Sigmoid colon (tissue), 7 donors: ENCODE data around the gene KLRD1. TPM values are rescaled to one million over a fixed set of nuclear protein-coding genes. Genes with fewer than 3 reads are reported as not detected.
"Not testable (repeated sequence)": the region's sequence is repeated elsewhere in the genome, so short reads cannot be mapped to it uniquely, and the experiment has no call there.

Experiments used
- DNase-seq: peaks from one replicate; pipeline ENCODE4 v3.0.0-alpha.2; 2019
- H3K27ac ChIP-seq, 4 donors: fragments of 200-600 bp; sonication (generic); one replicate each; pipeline ENCODE4 v1.5.1; 2016 to 2019; ENCODE audit warnings: mild to moderate bottlenecking in 1 of 4
- H3K27me3 ChIP-seq, 3 donors: fragments of 200-600 bp; sonication (generic); one replicate each; pipeline ENCODE4 v1.5.1; 2019; ENCODE audit warnings: mild to moderate bottlenecking in 1 of 3
- H3K36me3 ChIP-seq, 4 donors: fragments of 200-600 bp; sonication (generic); one replicate each; pipeline ENCODE4 v1.5.1; 2016 to 2019
- H3K4me1 ChIP-seq, 4 donors: fragments of 200-600 bp; sonication (generic); one replicate each; pipeline ENCODE4 v1.5.1; 2017 to 2019
- H3K4me3 ChIP-seq, 4 donors: fragments of 200-600 bp; sonication (generic); one replicate each; pipeline ENCODE4 v1.5.1; 2017 to 2019; ENCODE audit warnings: mild to moderate bottlenecking in 2 of 4, moderate library complexity in 1 of 4
- H3K9me3 ChIP-seq, 4 donors: fragments of 200-600 bp in 3 of 4; sonication (generic) in 3 of 4; one replicate each; pipeline versions ENCODE4 v1.5.1 to v1.6.1; 2013 to 2019
- EP300 ChIP-seq, 4 donors: sonication (generic); formaldehyde crosslinking; IDR thresholded peaks; one replicate each; pipeline ENCODE4 v1.6.1; 2017; ENCODE audit warnings: antibody characterized with exemption in 4 of 4
- POLR2A ChIP-seq, 2 donors: fragments of 450-650 bp; IDR thresholded peaks; one replicate each; pipeline ENCODE4 v1.6.1; 2016; ENCODE audit warnings: antibody characterized with exemption in 2 of 2, mild to moderate bottlenecking in 2 of 2, moderate library complexity in 2 of 2
- POLR2AphosphoS5 ChIP-seq, 4 donors: sonication (generic); formaldehyde crosslinking; IDR thresholded peaks; one replicate each; pipeline ENCODE4 v1.6.1; 2017; ENCODE audit warnings: antibody characterized with exemption in 4 of 4
- WGBS, 2 donors: extraction: QIAGEN DNeasy Blood & Tissue Kit; methylation state at CpG; one replicate each; pipeline ENCODE4 v1.1.7; 2013; 5-methylcytosine and 5-hydroxymethylcytosine counted together
- intact Hi-C: fragments of 100-400 bp; cut with DNase I; formaldehyde crosslinking; loops from one replicate; pipeline ENCODE4 v1.15.1; 2023
- polyA plus RNA-seq, 3 donors: library from polyadenylated mRNA; stranded (reverse); fragments of 200-250 nt; gene quantifications; one replicate each; pipeline ENCODE4 v1.2.3, GENCODE V29; 2013
- total RNA-seq, 4 donors: library from RNA; depleted of rRNA; stranded (reverse); fragments of >200 nt; gene quantifications; one replicate each; pipeline ENCODE4 v1.1.0, GENCODE V29; 2016
- TF ChIP-seq, protein P1 (sequence below), 4 experiments: fragments of 450-650 bp in 3 of 4; fragments of 200-600 bp in 1 of 4; IDR thresholded peaks; one replicate each; pipeline ENCODE4 v1.5.1; 2016 to 2019; ENCODE audit warnings: antibody characterized with exemption in 4 of 4, mild to moderate bottlenecking in 3 of 4, moderate library complexity in 2 of 4
- donor health status: healthy with polysubstance abuse.
- donor health status: Bipolar disorder and iron deficiency.
- donor health status: healthy.

The KLRD1 gene
- total and polyA plus RNA-seq, 7 donors, result 0.54 to 3.6 (median 1.2) TPM; not detected in 1

DNA sequence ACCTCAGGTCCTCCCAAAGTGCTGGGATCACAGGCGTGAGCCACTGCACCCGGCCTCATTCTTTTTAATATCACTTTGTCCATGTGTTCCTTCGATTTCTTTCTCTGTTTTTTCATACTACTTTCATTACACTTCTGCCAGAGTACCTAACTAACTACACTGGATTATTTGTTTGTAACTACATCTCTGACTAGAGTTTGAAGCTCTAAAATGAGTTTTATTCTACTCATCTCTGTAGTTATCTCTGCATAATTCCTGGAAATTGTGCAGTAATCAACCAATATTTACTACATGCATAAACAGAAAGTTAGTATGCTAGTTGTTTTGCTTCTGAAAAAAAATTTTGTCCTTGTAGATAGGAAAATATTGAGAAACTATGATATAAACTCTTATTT, 67.0 kb downstream of the KLRD1 start:
- H3K4me3 ChIP-seq, result no peak overlapping the region
- 90 to 97% methylated on average over 3 of the region's 3 CpGs for WGBS, 2 donors
- TF ChIP-seq, protein P1, sequence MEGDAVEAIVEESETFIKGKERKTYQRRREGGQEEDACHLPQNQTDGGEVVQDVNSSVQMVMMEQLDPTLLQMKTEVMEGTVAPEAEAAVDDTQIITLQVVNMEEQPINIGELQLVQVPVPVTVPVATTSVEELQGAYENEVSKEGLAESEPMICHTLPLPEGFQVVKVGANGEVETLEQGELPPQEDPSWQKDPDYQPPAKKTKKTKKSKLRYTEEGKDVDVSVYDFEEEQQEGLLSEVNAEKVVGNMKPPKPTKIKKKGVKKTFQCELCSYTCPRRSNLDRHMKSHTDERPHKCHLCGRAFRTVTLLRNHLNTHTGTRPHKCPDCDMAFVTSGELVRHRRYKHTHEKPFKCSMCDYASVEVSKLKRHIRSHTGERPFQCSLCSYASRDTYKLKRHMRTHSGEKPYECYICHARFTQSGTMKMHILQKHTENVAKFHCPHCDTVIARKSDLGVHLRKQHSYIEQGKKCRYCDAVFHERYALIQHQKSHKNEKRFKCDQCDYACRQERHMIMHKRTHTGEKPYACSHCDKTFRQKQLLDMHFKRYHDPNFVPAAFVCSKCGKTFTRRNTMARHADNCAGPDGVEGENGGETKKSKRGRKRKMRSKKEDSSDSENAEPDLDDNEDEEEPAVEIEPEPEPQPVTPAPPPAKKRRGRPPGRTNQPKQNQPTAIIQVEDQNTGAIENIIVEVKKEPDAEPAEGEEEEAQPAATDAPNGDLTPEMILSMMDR (IDR thresholded peaks at IDR 0.05), result no peak
- TF ChIP-seq EP300 (IDR thresholded peaks at IDR 0.05) (no peak), POLR2AphosphoS5 (IDR thresholded peaks at IDR 0.05) (no peak), POLR2A (IDR thresholded peaks at IDR 0.05) (no peak)
- no peaks in the 10 kb centered on the region for H3K27me3 ChIP-seq
- H3K36me3 ChIP-seq, result no peaks in the 10 kb centered on the region
- no peak for DNase-seq
- no peak overlapping the region for H3K27ac ChIP-seq
- intact Hi-C loops, result no loop called here
- H3K4me1 ChIP-seq, result no peaks in the 10 kb centered on the region
- H3K9me3 ChIP-seq, result no peaks in the 10 kb centered on the region

DNA sequence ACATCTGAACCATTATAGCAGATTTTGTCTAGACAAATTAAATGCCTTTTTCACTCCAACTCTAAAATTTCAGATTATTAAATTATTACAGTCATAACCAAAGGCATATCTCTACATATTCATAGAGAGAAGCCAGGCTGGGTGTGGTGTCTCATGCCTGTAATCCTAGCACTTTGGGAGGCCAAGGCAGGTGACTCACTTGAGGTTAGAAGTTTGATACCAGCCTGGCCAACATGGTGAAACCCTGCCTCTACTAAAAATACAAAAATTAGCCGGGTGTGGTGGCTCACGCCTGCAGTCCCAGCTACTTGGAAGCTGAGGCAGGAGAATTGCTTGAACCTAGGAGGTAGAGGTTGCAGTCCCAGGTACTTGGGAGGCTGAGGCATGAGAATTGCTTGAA, 71.1 kb downstream of the KLRD1 start:
- intact Hi-C loops, H3K9me3 ChIP-seq, H3K4me1 ChIP-seq, DNase-seq, H3K4me3 ChIP-seq, H3K27me3 ChIP-seq, H3K27ac ChIP-seq, H3K36me3 ChIP-seq: not testable (repeated sequence)
- 81 to 93% methylated on average over 2 of the region's 2 CpGs for WGBS, 2 donors

Other genes with a start within 250 kb of the KLRD1 start
- gene CLEC1A, start 208.9 kb upstream of the KLRD1 start, total RNA-seq, result 1 to 10 TPM; 1.1 to 4.8 (median 2.3) TPM
- 1 to 10 TPM in 1 of 3 donors, not detected in 2; 2.0 TPM for gene CLEC1A, start 208.9 kb upstream of the KLRD1 start, polyA plus RNA-seq
- gene CLEC7A, start 177.7 kb upstream of the KLRD1 start, total RNA-seq, result 10 to 100 TPM in 1 of 4 donors, 1 to 10 TPM in 3; 6.1 to 11.1 (median 8.8) TPM
- gene CLEC7A, start 177.7 kb upstream of the KLRD1 start, polyA plus RNA-seq, result 10 to 100 TPM in 1 of 3 donors, 1 to 10 TPM in 2; 1.8 to 10.2 (median 9.8) TPM
- 1 to 10 TPM in 1 of 4 donors, under 1 TPM in 1, not detected in 2; 0.36 to 3.3 TPM for gene OLR1, start 135.7 kb upstream of the KLRD1 start, total RNA-seq
- gene OLR1, start 135.7 kb upstream of the KLRD1 start, polyA plus RNA-seq, result 1 to 10 TPM in 1 of 3 donors, under 1 TPM in 1, not detected in 1; 0.10 to 1.2 TPM
- gene TMEM52B, start 128.8 kb upstream of the KLRD1 start, total RNA-seq, result not detected
- gene TMEM52B, start 128.8 kb upstream of the KLRD1 start, polyA plus RNA-seq, result 1 to 10 TPM in 1 of 3 donors, under 1 TPM in 1, not detected in 1; 0.12 to 1.2 TPM
- gene GABARAPL1, start 95.0 kb upstream of the KLRD1 start, total RNA-seq, result 100 to 1,000 TPM in 2 of 4 donors, 10 to 100 TPM in 2; 78.5 to 122 (median 102) TPM
- gene GABARAPL1, start 95.0 kb upstream of the KLRD1 start, polyA plus RNA-seq, result 10 to 100 TPM; 38.3 to 75.1 (median 54.6) TPM
- 1 to 10 TPM in 2 of 4 donors, under 1 TPM in 1, not detected in 1; 0.33 to 1.8 (median 1.7) TPM for gene KLRK1, start 82.2 kb downstream of the KLRD1 start, total RNA-seq
- 10 to 100 TPM in 1 of 3 donors, 1 to 10 TPM in 1, not detected in 1; 2.4 to 16.0 TPM for gene KLRK1, start 82.2 kb downstream of the KLRD1 start, polyA plus RNA-seq
- under 1 TPM in 1 of 4 donors, not detected in 3; 0.54 TPM for gene KLRC4, start 101.9 kb downstream of the KLRD1 start, total RNA-seq
- gene KLRC4, start 101.9 kb downstream of the KLRD1 start, polyA plus RNA-seq, result under 1 TPM in 1 of 3 donors, not detected in 2; 0.23 TPM
- gene KLRC3, start 112.7 kb downstream of the KLRD1 start, total RNA-seq, result not detected
- 1 to 10 TPM in 1 of 3 donors, not detected in 2; 1.8 TPM for gene KLRC3, start 112.7 kb downstream of the KLRD1 start, polyA plus RNA-seq
- under 1 TPM in 1 of 4 donors, not detected in 3; 0.49 TPM for gene KLRC2, start 128.1 kb downstream of the KLRD1 start, total RNA-seq
- gene KLRC2, start 128.1 kb downstream of the KLRD1 start, polyA plus RNA-seq, result under 1 TPM in 1 of 3 donors, not detected in 2; 0.74 TPM
- not detected for gene KLRC1, start 145.5 kb downstream of the KLRD1 start, total RNA-seq
- 1 to 10 TPM in 2 of 3 donors, under 1 TPM in 1; 0.69 to 1.8 (median 1.3) TPM for gene KLRC1, start 145.5 kb downstream of the KLRD1 start, polyA plus RNA-seq
- gene EIF2S3B, start 198.0 kb downstream of the KLRD1 start, total RNA-seq, result 1 to 10 TPM in 1 of 4 donors, under 1 TPM in 2, not detected in 1; 0.36 to 1.1 (median 0.66) TPM
- 1 to 10 TPM in 1 of 3 donors, under 1 TPM in 1, not detected in 1; 0.55 to 1.2 TPM for gene EIF2S3B, start 198.0 kb downstream of the KLRD1 start, polyA plus RNA-seq